Muscle layer of colon (tissue), 2 donors: ENCODE data around the gene SLC22A23.

ENCODE experiments used
- H3K27ac ChIP-seq: one replicate; pipeline ENCODE4 v1.7.0; 2013; ENCODE audit warnings: low read depth, mild to moderate bottlenecking, low read length, moderate library complexity
- H3K27me3 ChIP-seq, 2 donors: one replicate each; pipeline ENCODE4 v1.7.0; 2013; ENCODE audit warnings: low read length in 2 of 2, mild to moderate bottlenecking in 2 of 2; ENCODE audit not compliant: insufficient read depth in 2 of 2, control insufficient read depth in 1 of 2
- H3K36me3 ChIP-seq: one replicate; pipeline ENCODE4 v1.7.0; 2013; ENCODE audit warnings: mild to moderate bottlenecking, low read length; ENCODE audit not compliant: insufficient read depth
- H3K4me1 ChIP-seq: one replicate; pipeline ENCODE4 v1.7.0; 2013; ENCODE audit warnings: mild to moderate bottlenecking, low read length; ENCODE audit not compliant: insufficient read depth
- H3K4me3 ChIP-seq, 2 donors: one replicate each; pipeline ENCODE4 v1.7.0; 2013; ENCODE audit warnings: low read length in 2 of 2, low read depth in 1 of 2, mild to moderate bottlenecking in 1 of 2, moderate library complexity in 1 of 2
- H3K9ac ChIP-seq: one replicate; pipeline ENCODE4 v1.7.0; 2013; ENCODE audit warnings: low read length
- H3K9me3 ChIP-seq: one replicate; pipeline ENCODE4 v1.7.0; 2013; ENCODE audit warnings: mild to moderate bottlenecking, low read length
- donor health status: abdominal sarcoma.
- donor health status: Adenocarcinoma of cecum.

Gene SLC22A23

DNA sequence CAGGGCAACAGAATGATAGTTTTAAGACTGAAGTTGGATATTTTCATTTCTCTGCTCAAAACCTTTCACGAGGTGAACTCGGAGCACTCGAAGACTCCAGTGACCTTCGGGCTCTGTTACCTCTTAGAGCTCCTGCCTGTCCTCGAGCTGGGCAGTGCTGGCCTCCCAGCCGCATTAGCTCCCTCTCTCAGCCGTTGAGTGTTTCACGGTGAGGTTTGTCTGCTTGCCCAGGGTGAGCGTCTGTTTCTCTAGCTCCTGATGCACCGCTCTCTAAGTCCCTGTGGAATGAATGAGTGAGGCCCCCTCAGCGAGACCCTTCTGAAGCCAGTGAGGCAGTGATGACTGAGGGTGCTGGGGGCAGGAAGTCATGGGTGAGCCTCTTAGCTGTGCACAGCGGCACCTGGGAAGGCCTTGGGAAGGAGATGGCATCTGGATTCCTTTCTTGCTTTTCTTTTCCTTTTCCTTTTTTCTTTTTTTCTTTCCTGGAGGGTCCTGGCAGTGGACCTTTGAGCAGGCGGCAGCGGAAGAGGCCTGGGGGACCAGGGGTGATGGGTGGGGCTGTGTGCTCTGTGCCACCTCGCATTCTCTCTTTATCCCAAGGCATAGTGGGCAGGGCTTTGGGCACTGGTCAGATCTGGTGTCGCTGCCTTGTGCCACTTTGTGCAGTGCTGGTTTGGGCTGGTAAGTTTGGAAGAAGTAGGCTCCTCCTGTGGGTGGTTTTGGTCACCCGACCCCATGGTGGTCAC, 195.9 kb downstream of the SLC22A23 start:
- H3K27me3 ChIP-seq, result no peaks in the 10 kb centered on the region
- H3K4me1 ChIP-seq, result peaks cover 19% of the 10 kb centered on the region
- no peak overlapping the region for H3K4me3 ChIP-seq
- no peak overlapping the region for H3K27ac ChIP-seq
- no peaks in the 10 kb centered on the region for H3K9me3 ChIP-seq
- H3K36me3 ChIP-seq, result peaks cover 16% of the 10 kb centered on the region
- H3K9ac ChIP-seq, result no peak overlapping the region

DNA sequence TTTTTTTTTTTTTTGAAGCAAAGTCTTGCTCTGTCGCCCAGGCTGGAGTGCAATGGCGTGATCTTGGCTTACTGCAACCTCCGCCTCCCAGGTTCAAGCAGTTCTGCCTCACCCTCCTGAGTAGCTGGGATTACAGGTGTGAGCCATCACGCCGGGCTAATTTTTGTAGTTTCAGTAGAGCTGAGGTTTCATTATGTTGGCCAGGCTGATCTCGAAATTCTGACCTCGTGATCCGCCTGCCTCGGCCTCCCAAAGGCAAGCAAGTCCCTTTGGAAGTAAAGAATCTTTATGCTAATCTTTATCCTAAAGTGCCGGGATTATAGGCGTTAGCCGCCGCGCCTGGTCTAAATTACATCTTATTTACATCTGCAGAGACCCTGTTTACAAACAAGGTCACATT, 196.6 kb downstream of the SLC22A23 start:
- no peak overlapping the region for H3K9ac ChIP-seq
- peaks cover 19% of the 10 kb centered on the region for H3K4me1 ChIP-seq
- H3K27me3 ChIP-seq, result no peaks in the 10 kb centered on the region
- no peaks in the 10 kb centered on the region for H3K9me3 ChIP-seq
- H3K36me3 ChIP-seq, result peaks cover 16% of the 10 kb centered on the region
- no peak overlapping the region for H3K4me3 ChIP-seq
- H3K27ac ChIP-seq, result no peak overlapping the region

DNA sequence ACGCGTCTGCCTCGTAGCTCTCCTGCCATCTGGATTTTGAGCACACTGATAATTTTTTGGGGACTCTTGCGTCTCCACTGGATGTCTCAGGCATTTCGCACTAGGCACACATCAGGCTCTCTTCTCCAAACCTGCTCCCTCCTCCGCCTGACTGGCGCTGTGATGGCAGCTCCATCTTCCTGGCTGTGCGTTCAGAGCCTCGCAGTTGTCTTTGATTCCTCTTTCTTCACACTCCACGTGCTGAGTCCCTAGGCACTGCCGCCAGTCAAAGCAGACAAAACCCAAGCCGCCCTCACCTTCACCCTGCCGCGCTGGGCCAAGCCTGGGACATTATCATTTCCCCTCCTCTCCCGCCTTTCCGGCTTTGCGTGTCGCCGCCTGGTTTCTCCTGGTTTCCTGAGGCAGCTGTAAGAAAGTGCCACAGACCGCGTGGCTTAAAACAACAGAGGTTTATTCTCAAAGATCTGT, 197.3 kb downstream of the SLC22A23 start:
- no peaks in the 10 kb centered on the region for H3K9me3 ChIP-seq
- H3K27ac ChIP-seq, result peak overlapping the region; percentile 19
- peak overlapping the region; percentile 89 to 92 for H3K4me3 ChIP-seq
- H3K36me3 ChIP-seq, result peaks cover 13% of the 10 kb centered on the region
- H3K4me1 ChIP-seq, result peaks cover 19% of the 10 kb centered on the region
- H3K27me3 ChIP-seq, result no peaks in the 10 kb centered on the region
- H3K9ac ChIP-seq, result peak overlapping the region; percentile 34

DNA sequence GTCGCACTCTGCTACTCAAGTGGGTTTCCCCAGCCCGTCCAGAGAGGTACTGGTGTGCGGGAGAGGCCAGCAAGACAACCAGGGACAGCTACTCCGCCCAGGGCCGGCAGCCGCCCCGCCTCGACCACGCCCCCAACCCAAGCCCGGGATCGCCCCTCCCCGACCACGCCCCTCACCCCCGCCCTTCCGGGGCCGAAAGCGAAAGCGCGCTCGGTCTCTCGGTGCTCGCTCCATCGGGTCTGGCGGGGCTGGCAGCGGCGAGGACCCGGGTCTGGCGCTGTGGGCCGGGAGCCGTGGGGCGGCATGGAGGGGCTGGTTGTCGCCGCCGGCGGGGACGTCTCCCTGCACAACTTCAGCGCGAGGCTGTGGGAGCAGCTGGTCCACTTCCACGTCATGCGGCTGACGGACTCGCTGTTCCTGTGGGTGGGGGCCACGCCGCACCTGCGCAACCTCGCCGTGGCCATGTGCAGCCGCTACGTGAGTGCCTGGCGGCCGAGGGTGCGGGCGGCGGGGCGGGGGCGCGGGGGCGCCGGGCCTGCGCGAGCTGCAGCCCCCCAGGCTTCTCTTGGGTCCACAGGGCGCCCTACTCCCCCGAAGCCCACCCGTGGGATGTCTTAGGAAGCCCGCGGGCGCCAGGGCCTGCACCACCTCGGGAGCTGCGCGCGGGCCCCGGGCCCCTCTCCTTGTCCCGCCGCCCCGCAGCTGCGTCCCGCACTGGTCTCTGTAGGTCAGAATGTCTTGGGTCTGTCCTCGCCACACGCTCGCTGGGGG, 197.9 kb downstream of the SLC22A23 start, which contains the start of gene PSMG4:
Gene PSMG4 (plus strand): TSS at position 228 of the 771 bp plus-strand sequence. CDS start 76 bp downstream, at position 304.
- no peaks in the 10 kb centered on the region for H3K9me3 ChIP-seq
- peak within 1 kb of the TSS; percentile 34 for H3K9ac ChIP-seq
- H3K27ac ChIP-seq, result peak within 1 kb of the TSS; percentile 75
- H3K4me3 ChIP-seq, result peak within 1 kb of the TSS; percentile 89 to 92
- no peaks in the 10 kb centered on the region for H3K27me3 ChIP-seq
- H3K4me1 ChIP-seq, result peaks cover 19% of the 10 kb centered on the region
- peaks cover 6% of the 10 kb centered on the region for H3K36me3 ChIP-seq

DNA sequence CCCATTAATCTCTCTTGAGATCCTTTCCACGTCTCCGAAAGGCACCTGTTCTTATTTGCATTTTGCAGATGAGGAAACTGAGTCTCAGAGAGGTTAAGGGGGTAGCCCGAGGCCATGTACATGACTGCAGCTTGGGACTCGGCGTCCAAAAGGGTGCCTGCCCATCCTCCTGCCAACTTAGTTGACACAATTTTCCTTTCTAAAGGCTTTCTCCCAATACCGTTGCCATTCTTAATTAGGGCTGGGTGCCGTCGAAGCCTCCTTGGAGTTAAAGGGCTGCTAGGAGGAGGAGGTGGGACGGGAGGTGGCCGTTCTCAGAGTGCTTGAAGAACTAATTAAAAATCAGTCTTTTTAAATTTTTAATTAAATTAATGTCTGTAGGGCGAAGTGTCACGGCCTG, 198.6 kb downstream of the SLC22A23 start:
- Histone ChIP-seq H3K4me1 (peaks cover 19% of the 10 kb centered on the region), H3K27me3 (no peaks in the 10 kb centered on the region), H3K9ac (no peak overlapping the region), H3K27ac (no peak overlapping the region), H3K36me3 (no peaks in the 10 kb centered on the region), H3K4me3 (peak overlapping the region; percentile 89 to 92), H3K9me3 (no peaks in the 10 kb centered on the region)

DNA sequence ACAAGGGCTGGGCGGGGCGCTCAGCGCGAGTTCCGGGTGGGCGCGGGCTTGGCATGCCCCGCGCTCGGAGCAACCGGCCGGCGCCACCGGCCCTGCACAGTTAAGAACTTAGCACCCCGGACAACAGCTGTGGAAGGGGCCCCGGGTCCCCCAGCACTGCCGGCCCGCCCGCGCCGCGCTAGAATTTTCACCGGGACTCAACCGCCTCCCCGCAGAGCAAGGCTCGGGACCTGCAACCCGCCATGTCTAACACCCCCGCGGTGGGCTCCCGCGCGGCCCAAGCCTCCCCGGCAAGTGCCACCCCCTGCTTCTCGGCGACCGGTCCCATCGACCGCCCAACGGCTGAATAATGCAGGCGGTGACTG, 203.3 kb downstream of the SLC22A23 start:
- H3K4me3 ChIP-seq, result no peak overlapping the region
- H3K27me3 ChIP-seq, result no peaks in the 10 kb centered on the region
- H3K4me1 ChIP-seq, result peaks cover 11% of the 10 kb centered on the region
- H3K36me3 ChIP-seq, result no peaks in the 10 kb centered on the region
- no peak overlapping the region for H3K27ac ChIP-seq
- no peak overlapping the region for H3K9ac ChIP-seq
- H3K9me3 ChIP-seq, result no peaks in the 10 kb centered on the region

DNA sequence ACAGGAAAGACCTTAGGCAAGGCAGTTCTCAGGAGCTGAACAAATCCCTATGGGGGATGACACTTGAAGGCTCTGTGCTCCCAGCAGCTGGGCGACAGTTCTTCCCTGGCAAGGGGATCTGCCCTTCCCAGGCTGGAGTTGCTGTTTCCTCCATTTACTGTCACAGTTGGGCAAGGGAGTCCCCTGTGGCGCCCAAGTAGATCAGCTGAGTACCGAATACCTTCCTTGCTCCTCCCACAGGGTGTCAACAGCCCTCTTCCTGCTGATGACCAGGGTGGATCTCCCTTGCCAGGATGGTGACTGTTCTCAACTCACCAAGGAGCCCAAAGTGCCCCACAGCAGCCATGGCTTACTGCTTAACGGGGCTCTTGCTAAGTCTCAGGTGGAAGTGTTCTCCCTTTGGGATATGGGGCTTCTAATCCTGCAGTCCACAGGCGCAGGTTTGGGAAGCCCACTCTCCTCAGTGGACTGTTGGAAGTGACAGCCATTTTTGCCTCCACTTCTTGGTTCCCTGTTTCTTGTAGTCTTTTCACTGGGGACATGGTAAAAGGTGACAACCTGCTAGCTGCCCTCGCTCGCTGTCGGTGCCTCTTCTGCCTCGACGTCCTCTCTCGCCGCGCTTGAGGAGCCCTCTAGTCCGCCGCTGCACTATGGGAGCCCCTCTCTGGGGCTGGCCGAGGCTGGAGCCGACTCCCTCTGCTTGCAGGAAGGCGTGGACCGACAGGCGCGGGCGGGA, 203.8 kb downstream of the SLC22A23 start:
- Histone ChIP-seq H3K9me3 (no peaks in the 10 kb centered on the region), H3K4me3 (no peak overlapping the region), H3K27ac (no peak overlapping the region), H3K27me3 (no peaks in the 10 kb centered on the region), H3K36me3 (no peaks in the 10 kb centered on the region), H3K9ac (no peak overlapping the region), H3K4me1 (peaks cover 17% of the 10 kb centered on the region)

DNA sequence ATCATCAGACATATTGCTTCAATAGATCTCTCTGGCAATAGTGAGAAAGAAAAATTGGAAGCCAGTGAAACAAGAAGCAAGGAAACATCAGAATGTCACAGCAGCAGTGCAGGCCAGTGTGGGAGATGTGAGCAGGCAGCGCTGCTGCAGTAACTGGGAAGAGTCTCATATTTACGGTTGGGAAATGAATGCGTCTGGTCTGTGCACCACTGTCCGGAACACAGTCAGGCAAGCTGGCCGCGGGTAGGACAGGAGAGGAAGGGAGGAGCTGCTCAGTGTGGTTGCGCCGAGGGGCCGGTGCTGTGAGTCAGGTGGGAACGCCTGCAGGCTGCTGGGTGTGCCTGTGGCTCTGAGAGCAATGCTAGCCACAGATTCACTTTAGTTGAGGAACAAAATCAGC, 204.5 kb downstream of the SLC22A23 start:
- no peak overlapping the region for H3K9ac ChIP-seq
- no peaks in the 10 kb centered on the region for H3K9me3 ChIP-seq
- H3K27ac ChIP-seq, result no peak overlapping the region
- H3K4me1 ChIP-seq, result peaks cover 19% of the 10 kb centered on the region
- H3K36me3 ChIP-seq, result no peaks in the 10 kb centered on the region
- no peaks in the 10 kb centered on the region for H3K27me3 ChIP-seq
- H3K4me3 ChIP-seq, result no peak overlapping the region

DNA sequence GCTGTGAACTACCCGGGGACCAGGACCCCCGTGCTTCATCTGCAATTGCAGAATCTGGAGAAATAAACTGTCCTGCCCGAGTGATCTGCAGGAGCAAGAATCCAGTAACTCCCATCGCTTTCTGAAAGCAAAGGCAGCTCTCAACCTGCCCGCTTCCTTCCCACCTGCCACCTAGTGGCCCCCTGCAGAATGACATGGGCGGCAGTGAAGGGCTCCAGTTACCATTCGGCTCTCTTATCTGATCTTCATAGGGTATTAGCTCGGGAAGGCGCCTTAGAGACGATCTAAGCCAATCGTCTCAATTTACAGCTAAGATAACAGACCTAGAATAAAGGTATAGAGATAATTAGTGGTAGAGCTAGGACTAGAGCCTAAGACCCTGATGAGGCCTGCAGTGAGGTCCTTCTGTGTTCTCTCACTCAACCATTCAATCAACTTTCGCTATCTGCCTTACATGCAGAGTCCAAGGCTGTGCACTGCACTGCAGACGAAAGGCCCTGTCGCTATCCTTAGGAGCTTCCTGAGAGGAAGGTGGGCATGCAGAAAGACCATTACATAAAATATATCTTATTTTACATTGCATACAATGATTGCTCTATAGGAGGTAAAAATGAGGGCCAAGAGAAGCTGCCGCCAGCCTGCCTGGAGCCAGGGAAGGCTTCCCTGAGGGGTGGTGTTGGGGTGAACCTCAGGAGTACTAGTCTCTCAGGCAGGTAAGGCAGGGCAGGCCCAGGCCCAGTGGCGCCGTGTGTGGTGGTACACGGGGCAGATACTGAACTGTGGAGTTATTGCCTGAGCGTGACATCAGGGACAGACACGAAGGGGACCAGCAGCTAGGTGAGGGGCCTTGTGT, 205.2 kb downstream of the SLC22A23 start:
- Histone ChIP-seq H3K9me3 (no peaks in the 10 kb centered on the region), H3K27me3 (no peaks in the 10 kb centered on the region), H3K27ac (no peak overlapping the region), H3K4me1 (peaks cover 19% of the 10 kb centered on the region), H3K4me3 (peak overlapping the region in 1 of 2 donors; percentile 29), H3K36me3 (no peaks in the 10 kb centered on the region), H3K9ac (no peak overlapping the region)

DNA sequence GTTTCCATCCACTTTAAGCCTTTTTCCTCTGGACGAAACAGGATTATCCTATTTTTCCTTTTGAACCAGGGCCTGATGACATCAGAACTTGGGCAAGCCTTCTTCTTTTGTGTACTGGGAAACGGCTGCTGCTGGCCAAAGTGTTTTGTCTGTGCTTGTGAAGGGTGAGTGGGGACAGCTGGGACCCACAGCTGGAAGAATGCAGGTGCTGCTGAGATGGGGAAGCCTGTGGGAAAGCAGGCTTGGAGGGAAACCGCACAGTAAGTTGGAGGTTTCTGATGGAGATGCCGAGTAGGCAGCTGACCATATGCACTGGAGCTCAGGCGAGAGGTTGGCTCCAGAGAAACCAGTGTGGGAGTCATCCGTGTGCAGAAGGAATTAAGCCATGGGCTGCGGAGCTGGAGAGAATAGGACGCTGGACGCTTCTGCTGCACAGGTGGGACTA, 206.6 kb downstream of the SLC22A23 start:
- no peaks in the 10 kb centered on the region for H3K9me3 ChIP-seq
- peaks cover 19% of the 10 kb centered on the region for H3K4me1 ChIP-seq
- H3K36me3 ChIP-seq, result no peaks in the 10 kb centered on the region
- H3K27me3 ChIP-seq, result no peaks in the 10 kb centered on the region
- no peak overlapping the region for H3K27ac ChIP-seq
- H3K4me3 ChIP-seq, result no peak overlapping the region
- H3K9ac ChIP-seq, result no peak overlapping the region
